NCI-H1930 (cell line): ENCODE measurements around the gene HHIPL1.
"Not testable (repeated sequence)": the region's sequence is repeated elsewhere in the genome, so short reads cannot be mapped to it uniquely, and the experiment has no call there.

Source experiments
- DNase-seq, 2 experiments: peaks; one replicate each; lab custom pipeline; 2025; lab: John Stamatoyannopoulos, UW

HHIPL1 gene

DNA sequence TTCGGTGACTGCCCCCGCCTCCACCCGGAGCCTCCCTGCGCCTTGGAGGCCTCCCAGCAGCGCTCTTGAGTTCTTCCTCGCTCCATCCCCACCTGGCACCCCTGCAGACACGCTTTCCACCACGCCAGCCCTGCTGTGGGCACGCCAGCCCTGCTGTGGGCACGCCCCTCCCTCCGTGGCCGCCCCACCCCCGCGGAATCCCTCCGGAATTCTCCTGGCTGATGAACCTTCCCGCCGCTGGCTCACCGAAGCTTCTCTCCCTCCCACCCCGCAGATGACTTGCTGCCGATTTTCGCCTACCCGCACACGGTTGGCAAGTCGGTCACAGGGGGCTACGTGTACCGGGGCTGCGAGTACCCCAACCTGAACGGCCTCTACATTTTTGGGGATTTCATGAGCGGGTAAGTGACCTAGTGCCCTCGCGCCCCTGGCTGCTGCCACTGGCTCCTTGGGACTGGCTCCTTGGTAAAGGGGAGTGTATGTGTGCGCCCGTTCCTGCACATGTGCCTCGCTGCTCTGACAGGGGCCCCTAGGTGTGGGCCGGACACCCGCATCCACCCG is 15.2 kb downstream of the HHIPL1 start:
- no peak for DNase-seq

DNA sequence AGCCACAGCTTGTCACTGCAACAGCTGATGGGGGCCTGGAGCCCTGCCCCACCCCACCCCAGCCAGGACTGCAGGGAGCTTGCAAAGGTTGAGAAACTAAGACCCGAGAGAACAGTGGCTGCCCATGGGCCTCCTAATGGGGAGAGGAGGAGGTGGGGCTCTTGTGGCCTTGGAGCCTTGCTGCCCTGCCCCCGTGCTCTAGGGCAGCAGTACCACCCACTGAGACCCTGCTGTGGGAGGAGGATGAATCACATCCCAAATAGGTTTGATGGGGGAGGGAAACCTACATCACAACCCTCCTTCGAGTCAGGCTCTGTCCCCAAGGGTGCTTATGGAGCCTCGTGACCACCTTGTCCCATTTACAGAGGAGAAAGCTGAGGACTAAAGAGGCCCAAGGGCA is 15.9 kb downstream of the HHIPL1 start:
- no peak for DNase-seq

GRCh38 chr14:99661206-99661605 is 16.3 kb downstream of the HHIPL1 start:
- DNase-seq = not testable (repeated sequence)

DNA sequence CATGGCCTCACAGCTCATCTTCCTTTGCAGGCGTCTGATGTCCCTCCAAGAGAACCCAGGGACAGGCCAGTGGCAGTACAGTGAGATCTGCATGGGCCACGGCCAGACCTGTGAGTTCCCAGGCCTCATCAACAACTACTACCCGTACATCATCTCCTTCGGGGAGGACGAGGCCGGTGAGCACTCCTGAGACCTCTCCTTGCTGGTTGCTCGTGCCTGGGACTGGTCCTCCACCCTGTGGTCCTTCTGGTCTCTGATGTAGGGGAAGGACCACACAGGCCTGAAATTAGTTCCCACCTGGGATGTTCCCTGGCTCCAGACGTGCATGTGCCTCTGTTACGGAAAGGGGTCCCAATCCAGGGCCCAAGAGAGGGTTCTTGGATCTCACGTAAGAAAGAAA is 17.9 kb downstream of the HHIPL1 start:
- no peak for DNase-seq

- DNase-seq = no peak
Observed at GRCh38 chr14:99663386-99664057, 18.6 kb downstream of the HHIPL1 start.

DNA sequence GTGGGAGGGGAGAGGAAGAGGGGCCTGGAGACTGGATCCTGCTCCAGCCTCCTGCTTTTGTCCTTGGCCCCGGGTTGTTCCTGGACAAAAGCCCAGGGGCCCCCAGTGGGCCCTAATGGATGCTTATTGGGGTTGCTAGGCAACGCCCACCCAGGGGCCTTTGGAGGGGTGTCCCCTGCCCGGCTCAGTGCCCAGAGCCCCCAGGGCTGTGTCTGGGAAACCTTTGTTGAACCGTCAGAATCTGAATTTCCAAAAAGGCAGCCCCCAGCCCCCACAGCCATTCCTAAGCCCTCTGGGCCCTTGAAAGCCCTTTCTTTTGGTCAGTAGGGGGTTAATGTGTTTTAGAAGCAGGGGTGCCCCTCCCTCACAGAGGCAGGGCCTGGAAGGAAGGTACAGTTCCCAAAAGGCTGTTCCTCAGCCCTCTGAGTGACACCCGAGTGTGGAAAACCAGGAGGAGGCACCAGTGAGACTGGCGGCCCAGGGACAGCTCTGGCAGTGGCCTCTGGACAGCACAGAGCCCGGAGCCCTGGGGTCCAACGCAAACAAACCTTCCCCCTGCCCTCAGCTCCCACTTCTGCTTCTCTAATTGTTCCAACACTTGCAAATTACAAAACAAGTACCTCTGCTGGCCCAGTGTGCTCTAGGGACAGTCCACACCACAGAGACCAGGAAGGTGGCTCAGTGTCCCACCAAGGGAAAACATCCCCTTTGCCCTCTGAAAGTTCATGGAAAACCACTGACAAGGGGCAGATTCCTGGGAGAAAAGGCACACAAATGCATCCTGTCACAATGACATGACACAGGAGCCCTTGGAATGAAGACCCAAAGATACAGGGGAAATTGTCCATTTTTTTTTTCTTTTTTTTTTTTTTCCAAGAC is 19.4 kb downstream of the HHIPL1 start:
- no peak for DNase-seq

DNA sequence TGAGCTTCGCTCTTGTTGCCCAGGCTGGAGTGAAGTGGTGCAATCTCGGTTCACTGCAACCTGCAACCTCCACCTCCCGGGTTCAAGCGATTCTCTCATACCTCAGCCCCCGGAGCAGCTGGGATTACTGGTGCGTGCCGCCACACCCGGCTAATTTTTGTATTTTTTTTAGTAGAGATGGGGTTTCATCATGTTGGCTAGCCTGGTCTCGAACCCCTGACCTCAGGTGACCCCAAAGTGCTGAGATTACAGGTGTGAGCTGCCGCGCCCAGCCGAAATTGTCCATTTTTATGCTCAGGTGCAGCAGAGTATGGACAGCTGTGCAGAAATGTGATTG is 20.0 kb downstream of the HHIPL1 start:
- no peak for DNase-seq

- no peak for DNase-seq
Observed at GRCh38 chr14:99666533-99666932, 21.6 kb downstream of the HHIPL1 start.

GRCh38 chr14:99667045-99667444 is 22.1 kb downstream of the HHIPL1 start:
- DNase-seq = no peak

DNA sequence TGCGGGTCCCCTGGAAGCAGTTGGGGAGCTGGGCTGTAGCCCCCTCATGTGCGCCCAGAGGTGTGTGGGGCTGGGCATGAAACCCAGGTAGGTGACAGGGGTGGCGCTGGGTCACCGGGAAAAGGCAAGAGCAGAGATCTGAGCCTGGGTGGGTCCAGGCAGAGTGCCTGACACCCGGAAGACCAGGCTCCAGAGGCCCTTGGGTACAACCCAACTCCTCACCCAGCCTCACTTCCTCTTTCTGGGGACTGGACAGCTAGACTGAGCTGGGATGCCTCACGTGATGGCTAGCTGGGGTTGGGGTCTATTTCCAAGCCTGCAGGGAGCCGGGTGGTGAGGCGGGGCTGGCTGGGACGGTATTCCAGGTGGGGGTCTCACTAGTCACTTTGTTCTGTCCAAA is 22.9 kb downstream of the HHIPL1 start:
- DNase-seq = no peak

- DNase-seq = no peak
Observed at GRCh38 chr14:99668307-99669295, 23.7 kb downstream of the HHIPL1 start.

DNA sequence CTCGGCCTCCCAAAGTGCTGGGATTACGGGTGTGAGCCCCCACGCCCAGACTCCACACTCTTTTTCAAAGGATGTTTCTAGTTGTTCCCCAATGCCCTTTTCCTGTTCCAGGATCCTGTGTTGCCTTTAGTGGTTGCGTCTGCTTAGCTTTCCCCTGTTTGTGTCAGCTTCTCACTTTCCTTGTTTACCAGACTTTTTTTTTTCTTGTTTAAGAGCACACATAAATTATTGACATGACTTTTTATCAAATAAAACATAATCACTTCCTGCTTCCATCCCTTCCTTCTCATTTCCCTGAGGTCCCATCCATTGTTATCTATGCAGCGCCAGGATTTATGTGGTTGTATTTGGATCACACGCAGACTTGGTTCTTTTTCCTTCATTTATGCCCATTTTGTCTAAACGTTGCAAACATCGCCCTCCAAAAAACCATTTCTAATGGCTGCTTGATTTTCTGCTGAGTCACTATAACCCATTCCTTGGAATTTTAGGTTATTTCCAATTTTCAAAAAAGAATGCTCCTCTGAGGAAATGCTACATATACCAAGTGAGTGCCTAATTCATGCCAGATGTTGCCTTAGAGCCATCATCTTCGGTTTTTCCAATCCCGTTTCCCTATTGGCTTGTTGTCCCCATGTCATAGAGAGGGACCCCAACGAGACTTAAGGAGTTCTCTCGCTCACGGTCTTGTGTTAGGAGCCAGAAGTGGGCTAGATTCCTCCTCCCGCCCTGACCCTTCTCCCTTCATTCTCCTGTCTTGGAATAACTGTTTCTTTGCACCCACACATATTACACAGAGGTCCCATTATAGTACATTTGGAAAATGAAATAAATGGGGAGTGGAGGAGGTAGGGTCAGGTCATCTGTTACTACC is 25.7 kb downstream of the HHIPL1 start:
- DNase-seq = no peak

- no peak for DNase-seq
Observed at GRCh38 chr14:99671235-99672224, 26.6 kb downstream of the HHIPL1 start.

DNA sequence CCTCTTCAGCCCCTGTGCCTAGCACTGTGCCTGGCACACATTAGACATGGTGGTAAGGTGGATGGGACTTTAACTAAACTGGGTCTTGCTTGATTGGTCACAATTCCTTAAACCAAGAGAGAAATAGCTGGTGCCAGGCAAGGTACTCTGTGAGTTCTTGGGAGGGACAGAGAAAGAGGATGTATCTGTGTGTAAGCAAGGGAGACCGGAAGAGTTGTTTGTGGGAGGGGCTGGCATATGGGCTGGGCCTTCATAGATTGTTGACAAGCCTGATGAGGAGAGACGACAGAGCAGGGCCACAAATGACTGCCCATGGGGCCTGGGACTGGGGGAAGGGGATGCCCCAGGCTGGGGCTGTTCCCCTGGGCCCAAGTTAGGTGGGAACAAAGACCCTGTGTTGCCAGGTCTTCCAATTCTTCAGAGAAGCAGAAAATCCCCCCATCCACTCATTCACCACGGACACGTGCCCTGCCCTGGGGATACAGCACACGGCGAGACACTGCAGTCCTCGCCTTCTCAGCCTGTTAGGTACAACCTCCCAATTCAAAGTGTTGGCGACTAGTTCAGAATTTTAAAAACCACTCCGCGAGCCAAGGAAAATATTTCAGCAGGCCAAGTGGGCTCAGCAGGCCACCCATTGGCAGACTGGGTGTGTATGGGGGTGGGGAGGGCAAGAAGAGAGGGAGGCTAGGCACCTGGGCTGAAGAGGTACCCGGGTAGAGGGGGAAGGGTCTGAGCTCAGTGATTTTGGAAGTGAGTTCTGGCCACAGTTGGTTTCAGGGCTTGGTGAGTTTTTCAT is 27.8 kb downstream of the HHIPL1 start:
- DNase-seq = no peak

GRCh38 chr14:99673305-99674063 is 28.6 kb downstream of the HHIPL1 start:
- DNase-seq = no peak

- no peak for DNase-seq
Observed at GRCh38 chr14:99674064-99674650, 29.2 kb downstream of the HHIPL1 start.

- no peak for DNase-seq
Observed at GRCh38 chr14:99674776-99675381, 29.9 kb downstream of the HHIPL1 start.
